ENCODE measurements around the gene TAS1R2. TPM values are rescaled to one million over a fixed set of nuclear protein-coding genes. Genes with fewer than 3 reads are reported as not detected.

Gene TAS1R2
- total and polyA plus RNA-seq, 9 of the 15 experiments (the other 6 are each of a cell fraction or from before 2014, with no cell fraction given): not detected

DNA sequence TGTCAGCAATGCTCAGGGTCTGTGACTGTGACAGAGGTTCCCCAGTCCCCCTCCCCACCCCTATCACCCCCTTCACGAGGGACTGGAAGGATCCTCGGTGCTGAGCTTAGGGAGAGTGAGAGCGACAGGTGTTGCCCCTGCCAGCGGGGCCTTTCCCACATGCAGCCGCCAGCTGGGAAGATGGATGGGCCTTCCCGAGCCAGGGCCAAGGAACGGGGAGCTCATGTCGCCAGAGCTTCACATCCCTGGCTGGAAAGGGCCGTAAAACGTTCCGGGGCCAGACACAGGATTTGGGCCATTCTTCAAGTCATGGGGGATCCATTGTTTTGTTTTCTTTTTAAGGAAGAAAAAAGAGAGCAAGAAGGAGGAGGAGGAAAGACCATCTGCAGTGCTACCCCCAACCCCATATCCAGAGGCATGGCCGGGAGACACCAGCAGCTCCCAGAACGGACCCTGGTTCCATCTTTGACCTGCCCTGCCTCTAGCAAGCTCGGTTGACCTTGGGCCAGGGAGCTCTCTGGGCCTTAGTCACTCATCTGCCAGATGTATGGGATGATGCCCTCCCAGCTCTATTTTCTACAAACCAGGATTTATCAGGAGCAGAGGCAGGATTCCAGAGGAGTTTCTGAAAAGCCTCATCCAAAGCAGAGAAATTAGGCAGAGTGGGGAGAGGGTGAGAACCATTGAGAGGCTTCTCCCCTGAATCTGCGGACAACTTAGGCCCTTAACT, 54.1 kb downstream of the TAS1R2 start:
- WGBS (ENCODE audit: insufficient coverage, low coverage, missing lambda C conversion rate): 80% methylated on average over 14 of the region's 15 CpGs
- TF ChIP-seq TFE3 (CRISPR knock-in tag; IDR thresholded peaks at IDR 0.05) (no peak), ZNF133 (CRISPR knock-in tag; IDR thresholded peaks at IDR 0.05) (no peak), HDAC3 (IDR thresholded peaks at IDR 0.05; ENCODE audit: borderline replicate concordance, partially characterized antibody) (no peak), ZNF23 (CRISPR knock-in tag; IDR thresholded peaks at IDR 0.05) (no peak), SIN3B (IDR thresholded peaks at IDR 0.05; ENCODE audit: low read depth) (no peak), YY1 (IDR thresholded peaks at IDR 0.05; ENCODE audit: borderline replicate concordance in 1 of 3, control insufficient read depth in 1 of 3, extremely low read depth in 1 of 3, insufficient read depth in 3 of 3, insufficient read length in 1 of 3, insufficient replicate concordance in 2 of 3, low read depth in 1 of 3, low read length in 2 of 3) (no peak), RBM25 (IDR thresholded peaks at IDR 0.05; ENCODE audit: low read depth, low read length, severe bottlenecking) (no peak)
- Histone ChIP-seq H3K4me2 (ENCODE audit: insufficient read depth, low read length) (no peak overlapping the region), H2AFZ (ENCODE audit: low read depth, low read length) (no peak overlapping the region), H3K9ac (ENCODE audit: insufficient read depth in 1 of 2, low read depth in 2 of 2, low read length in 2 of 2) (no peak overlapping the region; a peak in 1 of 4 replicates), H3K79me2 (ENCODE audit: control insufficient read depth, insufficient read depth, low read length) (no peaks in the 10 kb centered on the region), H3K27ac (ENCODE audit: extremely low read depth, low read depth, low read length) (no peak overlapping the region), H3K9me1 (ENCODE audit: control insufficient read depth, insufficient read depth, low read length) (no peaks in the 10 kb centered on the region), H4K20me1 (replicated peaks; ENCODE audit: control insufficient read depth, insufficient read depth, low read length) (no peaks in the 10 kb centered on the region), H3K36me3 (ENCODE audit: control insufficient read depth, insufficient read depth, low read length) (no peaks in the 10 kb centered on the region), H3K9me3 (replicated peaks; ENCODE audit: control insufficient read depth, insufficient read depth, low read depth, low read length) (no peaks in the 10 kb centered on the region), H3K4me1 (replicated peaks in 1 of 2; ENCODE audit: control insufficient read depth in 2 of 2, insufficient read depth in 2 of 2, low read length in 2 of 2) (peaks cover 25 to 31% of the 10 kb centered on the region in 2 experiments), H3K27me3 (ENCODE audit: control insufficient read depth in 2 of 2, insufficient read depth in 2 of 2, low read length in 2 of 2) (no peaks in the 10 kb centered on the region), H3K4me3 (no peak overlapping the region)
- ChIA-PET CTCF (ENCODE audit: low intra/inter-chr PET ratio) (no interaction called here), POLR2A (interaction anchor here (1.1 kb wide), 1 partner anchor 14 kb away, joined by 5 read pairs; no protein-coding TSS in a partner anchor)
- FAIRE-seq (no peak), ATAC-seq (no peak), DNase-seq (ENCODE audit: extremely low read depth in 1 of 4, low spot score in 3 of 4) (no peak)
- in situ Hi-C loops (cut with MboI) (no loop called here), intact Hi-C loops (cut with micrococcal nuclease) (no loop called here)
- no TSS peak for BruUV-seq (replicated peaks)
